Astrocyte (in vitro differentiated cells and primary cell): ENCODE data around the gene METTL18.

Experiments
- EZH2 ChIP-seq: IDR thresholded peaks from 2 replicates; pipeline ENCODE4 v1.6.1; 2012; ENCODE audit warnings: mild to moderate bottlenecking, low read length, inconsistent platforms; ENCODE audit not compliant: insufficient read depth
- TF ChIP-seq, protein P1 (sequence below): IDR thresholded peaks from 2 replicates; pipeline ENCODE4 v1.5.1; 2011; ENCODE audit warnings: low read depth, mild to moderate bottlenecking, inconsistent platforms, low read length, moderate library complexity; ENCODE audit not compliant: insufficient read depth

DNA sequence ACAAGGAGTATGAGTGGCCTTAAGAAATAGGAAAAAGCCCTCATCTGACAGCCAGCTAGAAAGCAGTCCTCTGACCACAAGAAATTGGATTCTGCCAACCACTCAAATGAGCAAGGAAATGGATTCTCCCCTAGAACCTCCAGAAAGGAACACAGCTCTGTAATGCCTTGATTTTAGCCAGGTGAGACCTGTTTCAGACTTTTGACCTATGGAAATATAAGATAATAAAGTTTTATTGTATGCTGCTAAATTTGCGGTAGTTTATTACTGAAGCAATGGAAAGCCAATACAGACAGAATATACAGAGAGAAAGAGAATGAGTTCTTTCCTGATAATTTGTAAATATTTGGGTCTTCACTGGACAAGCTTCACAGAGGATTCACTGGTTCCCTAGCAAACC is 32.0 kb downstream of the METTL18 start:
- TF ChIP-seq, protein P1, sequence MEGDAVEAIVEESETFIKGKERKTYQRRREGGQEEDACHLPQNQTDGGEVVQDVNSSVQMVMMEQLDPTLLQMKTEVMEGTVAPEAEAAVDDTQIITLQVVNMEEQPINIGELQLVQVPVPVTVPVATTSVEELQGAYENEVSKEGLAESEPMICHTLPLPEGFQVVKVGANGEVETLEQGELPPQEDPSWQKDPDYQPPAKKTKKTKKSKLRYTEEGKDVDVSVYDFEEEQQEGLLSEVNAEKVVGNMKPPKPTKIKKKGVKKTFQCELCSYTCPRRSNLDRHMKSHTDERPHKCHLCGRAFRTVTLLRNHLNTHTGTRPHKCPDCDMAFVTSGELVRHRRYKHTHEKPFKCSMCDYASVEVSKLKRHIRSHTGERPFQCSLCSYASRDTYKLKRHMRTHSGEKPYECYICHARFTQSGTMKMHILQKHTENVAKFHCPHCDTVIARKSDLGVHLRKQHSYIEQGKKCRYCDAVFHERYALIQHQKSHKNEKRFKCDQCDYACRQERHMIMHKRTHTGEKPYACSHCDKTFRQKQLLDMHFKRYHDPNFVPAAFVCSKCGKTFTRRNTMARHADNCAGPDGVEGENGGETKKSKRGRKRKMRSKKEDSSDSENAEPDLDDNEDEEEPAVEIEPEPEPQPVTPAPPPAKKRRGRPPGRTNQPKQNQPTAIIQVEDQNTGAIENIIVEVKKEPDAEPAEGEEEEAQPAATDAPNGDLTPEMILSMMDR, result no peak
- TF ChIP-seq EZH2, result no peak
